ENCODE data around the gene SMIM20. TPM values are rescaled to one million over a fixed set of nuclear protein-coding genes. Genes with fewer than 3 reads are reported as not detected.
"Not testable (repeated sequence)": the region's sequence is repeated elsewhere in the genome, so short reads cannot be mapped to it uniquely, and the experiment has no call there.

The SMIM20 gene
- total and polyA plus RNA-seq, 9 of the 15 experiments (the other 6 are each of a cell fraction or from before 2014, with no cell fraction given), result 25.1 to 51.0 (median 38.9) TPM

- H3K9me3 ChIP-seq (replicated peaks; ENCODE audit: control insufficient read depth, insufficient read depth, low read depth, low read length); H3K4me2 ChIP-seq (ENCODE audit: insufficient read depth, low read length); DNase-seq (ENCODE audit: extremely low read depth in 1 of 4, low spot score in 3 of 4); H3K9me1 ChIP-seq (ENCODE audit: control insufficient read depth, insufficient read depth, low read length); H3K36me3 ChIP-seq (ENCODE audit: control insufficient read depth, insufficient read depth, low read length); FAIRE-seq; H4K20me1 ChIP-seq (replicated peaks; ENCODE audit: control insufficient read depth, insufficient read depth, low read length); H3K4me3 ChIP-seq; CTCF ChIA-PET (ENCODE audit: low intra/inter-chr PET ratio); H3K79me2 ChIP-seq (ENCODE audit: control insufficient read depth, insufficient read depth, low read length); intact Hi-C loops (cut with micrococcal nuclease); in situ Hi-C loops (cut with MboI); H2AFZ ChIP-seq (ENCODE audit: low read depth, low read length); ATAC-seq; BruUV-seq (replicated peaks); H3K9ac ChIP-seq (ENCODE audit: insufficient read depth in 1 of 2, low read depth in 2 of 2, low read length in 2 of 2); H3K27ac ChIP-seq (ENCODE audit: extremely low read depth, low read depth, low read length): not testable (repeated sequence)
- H3K27me3 ChIP-seq (ENCODE audit: control insufficient read depth in 2 of 2, insufficient read depth in 2 of 2, low read length in 2 of 2), result peaks cover 18 to 29% of the 10 kb centered on the region in 2 experiments; a peak in 4 of 5 replicates
- 19% methylated on average over 4 of the region's 4 CpGs for WGBS (ENCODE audit: insufficient coverage, low coverage, missing lambda C conversion rate)
- peaks cover 6 to 12% of the 10 kb centered on the region in 2 experiments; a peak in 4 of 5 replicates for H3K4me1 ChIP-seq (replicated peaks in 1 of 2; ENCODE audit: control insufficient read depth in 2 of 2, insufficient read depth in 2 of 2, low read length in 2 of 2)
- POLR2A ChIA-PET, result interaction anchor here (1.6 kb wide), 1 partner anchor 12 kb away, joined by 4 read pairs; no protein-coding TSS in a partner anchor
Measured at GRCh38 chr4:25866401-25866800, 47.6 kb upstream of the SMIM20 start.

GRCh38 chr4:25867781-25868294 is 46.2 kb upstream of the SMIM20 start:
- WGBS (ENCODE audit: insufficient coverage, low coverage, missing lambda C conversion rate), result 22% methylated on average over 6 of the region's 6 CpGs

More at GRCh38 chr4:25867781-25868294, 46.2 kb upstream of the SMIM20 start:
- no peak for DNase-seq (ENCODE audit: extremely low read depth in 1 of 4, low spot score in 3 of 4)
- TF ChIP-seq CC2D1A (IDR thresholded peaks at IDR 0.05) (no peak), MTA3 (IDR thresholded peaks at IDR 0.05; ENCODE audit: borderline replicate concordance) (no peak), ZNF311 (CRISPR knock-in tag; IDR thresholded peaks at IDR 0.05) (no peak), THAP7 (CRISPR knock-in tag; IDR thresholded peaks at IDR 0.05) (no peak), POLR2AphosphoS2 (IDR thresholded peaks at IDR 0.05; ENCODE audit: low read length) (no peak), ZNF174 (CRISPR knock-in tag; IDR thresholded peaks at IDR 0.05) (no peak), ZC3H11A (IDR thresholded peaks at IDR 0.05; ENCODE audit: low read depth, low read length) (no peak), ZMIZ1 (IDR thresholded peaks at IDR 0.05; ENCODE audit: low read depth in 2 of 2, low read length in 2 of 2) (no peak), RUNX1 (IDR thresholded peaks at IDR 0.05; ENCODE audit: low read depth) (no peak), JUN (IDR thresholded peaks at IDR 0.05; ENCODE audit: borderline replicate concordance, low read depth, low read length) (no peak), JUN (CRISPR knock-in tag; IDR thresholded peaks at IDR 0.05; ENCODE audit: borderline replicate concordance) (no peak)
- in situ Hi-C loops (cut with MboI), result no loop called here
- CTCF ChIA-PET (ENCODE audit: low intra/inter-chr PET ratio), result no interaction called here
- POLR2A ChIA-PET, result interaction anchor here (0.6 to 1.3 kb wide), 4 partner anchors 8 to 20 kb away, joined by 3 to 5 read pairs (median 4); no protein-coding TSS in a partner anchor
- Histone ChIP-seq H3K4me2 (ENCODE audit: insufficient read depth, low read length) (no peak overlapping the region), H4K20me1 (replicated peaks; ENCODE audit: control insufficient read depth, insufficient read depth, low read length) (no peaks in the 10 kb centered on the region), H3K9me3 (replicated peaks; ENCODE audit: control insufficient read depth, insufficient read depth, low read depth, low read length) (no peaks in the 10 kb centered on the region), H3K9me1 (ENCODE audit: control insufficient read depth, insufficient read depth, low read length) (no peaks in the 10 kb centered on the region), H3K9ac (ENCODE audit: insufficient read depth in 1 of 2, low read depth in 2 of 2, low read length in 2 of 2) (no peak overlapping the region), H3K4me1 (replicated peaks in 1 of 2; ENCODE audit: control insufficient read depth in 2 of 2, insufficient read depth in 2 of 2, low read length in 2 of 2) (peaks cover 6 to 12% of the 10 kb centered on the region in 2 experiments; a peak in 4 of 5 replicates), H3K79me2 (ENCODE audit: control insufficient read depth, insufficient read depth, low read length) (no peaks in the 10 kb centered on the region), H2AFZ (ENCODE audit: low read depth, low read length) (no peak overlapping the region), H3K4me3 (no peak overlapping the region), H3K27me3 (ENCODE audit: control insufficient read depth in 2 of 2, insufficient read depth in 2 of 2, low read length in 2 of 2) (peaks cover 27 to 41% of the 10 kb centered on the region in 2 experiments; a peak in 4 of 5 replicates), H3K27ac (ENCODE audit: extremely low read depth, low read depth, low read length) (no peak overlapping the region), H3K36me3 (ENCODE audit: control insufficient read depth, insufficient read depth, low read length) (no peaks in the 10 kb centered on the region)
- ATAC-seq, result no peak
- no TSS peak for BruUV-seq (replicated peaks)
- intact Hi-C loops (cut with micrococcal nuclease), result no loop called here
- FAIRE-seq, result no peak
